A673 (cell line): ENCODE results near the gene BZW2.

ENCODE experiments used
- CTCF ChIP-seq: fragments of 300-800, 200-600 bp; sonication (generic); conservative IDR thresholded peaks from 2 replicates; pipeline ENCODE4 v1.5.1; 2017; ENCODE audit warnings: low read depth, mild to moderate bottlenecking, antibody characterized with exemption, low read length, moderate library complexity, mixed read lengths
- EZH2 ChIP-seq: fragments of 200-600 bp; sonication (generic); IDR thresholded peaks from 2 replicates; pipeline ENCODE4 v1.6.1; 2017; ENCODE audit warnings: borderline replicate concordance, low read depth, mild to moderate bottlenecking, mixed read lengths, antibody characterized with exemption, low read length; ENCODE audit not compliant: poor library complexity, severe bottlenecking

- TF ChIP-seq CTCF (no peak), EZH2 (no peak)
These were observed 10.2 kb downstream of the BZW2 start for GRCh38 chr7:16656141-16656540.
